K562 (cell line): Measurements from ENCODE around the gene ARHGAP25. TPM values are rescaled to one million over a fixed set of nuclear protein-coding genes. Genes with fewer than 3 reads are reported as not detected.

Experiments
- ATAC-seq: fragments of 200-7000 bp; cut with Tn5 transposase; 3 replicates; pipeline ENCODE4 v1.9.1; 2020; ENCODE audit warnings: moderate library complexity
- BruUV-seq: library from RNA; stranded (reverse); fragments of 400-500 nt; replicated peaks from 2 replicates; lab custom pipeline; 2021; lab: Mats Ljungman, UMichigan
- CTCF ChIA-PET: fragments of 300-600 bp; formaldehyde crosslinking; extraction: SDS; loops from one replicate; lab custom pipeline; 2021; ENCODE audit warnings: low intra/inter-chr PET ratio; lab: Yijun Ruan, JAX
- POLR2A ChIA-PET: fragments of 300-600, 350-650 bp; sonication (Branson Sonifier 250); formaldehyde crosslinking; extraction: SDS; loops from one replicate; lab custom pipeline; 2021; ENCODE audit warnings: antibody characterized with exemption, inconsistent platforms; lab: Yijun Ruan, JAX
- DNase-seq, 4 experiments: peaks; one replicate each; pipeline versions ENCODE4 v3.0.0 to v3.0.0-alpha.2; 2011 to 2018; ENCODE audit warnings: low spot score in 3 of 4, mixed read lengths in 3 of 4; ENCODE audit errors: extremely low read depth in 1 of 4
- FAIRE-seq: peaks from 2 replicates; lab custom pipeline; 2011; peaks lifted over from hg19 to GRCh38; lab: Jason Lieb, UNC
- H2AFZ ChIP-seq: 2 replicates; pipeline ENCODE4 v1.6.0; 2011; ENCODE audit warnings: low read depth, low read length, control low read depth, inconsistent platforms
- H3K27ac ChIP-seq: fragments of 200-600 bp; 3 replicates; pipeline ENCODE4 v1.8.0; 2011; ENCODE audit warnings: low read depth, mild to moderate bottlenecking, control low read depth, inconsistent platforms, low read length, moderate library complexity, mixed read lengths; ENCODE audit errors: extremely low read depth
- H3K27me3 ChIP-seq, 2 experiments: fragments of 300-600 bp in 1 of 2; 2 replicates in 1 of 2; 3 replicates in 1 of 2; pipeline versions ENCODE4 v1.6.0 to v1.8.0; 2011; ENCODE audit warnings: inconsistent platforms in 2 of 2, low read length in 2 of 2, mild to moderate bottlenecking in 1 of 2, mixed read lengths in 1 of 2, moderate library complexity in 1 of 2; ENCODE audit not compliant: control insufficient read depth in 2 of 2, insufficient read depth in 2 of 2
- H3K36me3 ChIP-seq: fragments of 300-600 bp; 3 replicates; pipeline ENCODE4 v1.8.0; 2011; ENCODE audit warnings: mild to moderate bottlenecking, low read length, inconsistent platforms; ENCODE audit not compliant: control insufficient read depth, insufficient read depth
- H3K4me1 ChIP-seq, 2 experiments: fragments of 200-600 bp in 1 of 2; replicated peaks in 1 of 2; 2 replicates in 1 of 2; 3 replicates in 1 of 2; pipeline versions ENCODE4 v1.5.1 to v1.8.0; 2011; ENCODE audit warnings: inconsistent platforms in 2 of 2, low read length in 2 of 2, mild to moderate bottlenecking in 1 of 2, mixed read lengths in 1 of 2, moderate library complexity in 1 of 2; ENCODE audit not compliant: control insufficient read depth in 2 of 2, insufficient read depth in 2 of 2
- H3K4me2 ChIP-seq: 2 replicates; pipeline ENCODE4 v1.6.1; 2011; ENCODE audit warnings: low read length, control low read depth, inconsistent platforms, mixed read lengths; ENCODE audit not compliant: insufficient read depth
- H3K4me3 ChIP-seq: fragments of 200-600 bp; sonication (generic), shearing (Covaris generic); 2 replicates; pipeline ENCODE4 v1.5.1; 2016; ENCODE audit warnings: control low read depth, inconsistent platforms
- H3K79me2 ChIP-seq: fragments of 200-600 bp; 3 replicates; pipeline ENCODE4 v1.8.0; 2011; ENCODE audit warnings: low read length, inconsistent platforms; ENCODE audit not compliant: control insufficient read depth, insufficient read depth
- H3K9ac ChIP-seq, 2 experiments: 2 replicates each; pipeline versions ENCODE4 v1.6.0 to v1.6.1; 2011; ENCODE audit warnings: low read depth in 2 of 2, low read length in 2 of 2, control low read depth in 1 of 2, inconsistent platforms in 1 of 2, mild to moderate bottlenecking in 1 of 2, mixed read lengths in 1 of 2; ENCODE audit not compliant: insufficient read depth in 1 of 2
- H3K9me1 ChIP-seq: one replicate; pipeline ENCODE4 v1.6.0; 2011; ENCODE audit warnings: inconsistent platforms, mild to moderate bottlenecking, low read length, moderate library complexity; ENCODE audit not compliant: control insufficient read depth, insufficient read depth
- H3K9me3 ChIP-seq: replicated peaks from 2 replicates; pipeline ENCODE4 v1.5.1; 2011; ENCODE audit warnings: low read depth, low read length, inconsistent platforms; ENCODE audit not compliant: control insufficient read depth, insufficient read depth
- H4K20me1 ChIP-seq: replicated peaks from 2 replicates; pipeline ENCODE4 v1.6.1; 2011; ENCODE audit warnings: low read length, inconsistent platforms, mixed read lengths; ENCODE audit not compliant: control insufficient read depth, insufficient read depth
- ARNT ChIP-seq, 2 experiments: fragments of 450-650 bp; IDR thresholded peaks; 2 replicates each; pipeline ENCODE4 v1.6.1; 2016; ENCODE audit warnings: mild to moderate bottlenecking in 1 of 2
- BHLHE40 ChIP-seq: IDR thresholded peaks from 2 replicates; pipeline ENCODE4 v1.6.1; 2011; ENCODE audit warnings: low read length, improper control_type of control experiment
- CTBP1 ChIP-seq: fragments of 450-650 bp; IDR thresholded peaks from 2 replicates; pipeline ENCODE4 v1.6.1; 2016; ENCODE audit warnings: borderline replicate concordance
- ELF4 ChIP-seq: fragments of 450-650 bp; formaldehyde crosslinking; IDR thresholded peaks from 2 replicates; pipeline ENCODE4 v1.4.0; 2022; ENCODE audit warnings: missing genetic modification characterization
- MAFG ChIP-seq: fragments of 450-650 bp; conservative IDR thresholded peaks from 2 replicates; pipeline ENCODE4 v1.6.1; 2016; ENCODE audit warnings: missing genetic modification characterization, missing compliant biosample characterization
- MIER1 ChIP-seq: fragments of 450-650 bp; IDR thresholded peaks from 2 replicates; pipeline ENCODE4 v1.6.1; 2016; ENCODE audit warnings: antibody characterized with exemption, mild to moderate bottlenecking, low read depth
- SMARCA4 ChIP-seq: fragments of 450-650 bp; IDR thresholded peaks from 2 replicates; pipeline ENCODE4 v1.6.1; 2016
- ZNF444 ChIP-seq: fragments of 250-450 bp; sonication (Bioruptor Pico); IDR thresholded peaks from 2 replicates; pipeline ENCODE4 v1.4.0; 2020; ENCODE audit warnings: mild to moderate bottlenecking, moderate library complexity
- WGBS: fragments of 100-300 bp; shearing (Covaris generic); methylation state at CpG from one replicate; pipeline ENCODE4 v1.1.6; 2016; ENCODE audit warnings: low coverage, mixed read lengths; ENCODE audit not compliant: insufficient coverage; ENCODE audit errors: missing lambda C conversion rate; 5-methylcytosine and 5-hydroxymethylcytosine counted together
- in situ Hi-C: fragments of 300-500 bp; cut with MboI; formaldehyde crosslinking; loops from 4 replicates; pipeline ENCODE4 v1.15.0; 2018; ENCODE audit warnings: inconsistent platforms, mixed read lengths
- intact Hi-C: fragments of 100-400 bp; cut with micrococcal nuclease; formaldehyde crosslinking; loops from 2 replicates; pipeline ENCODE4 v1.14.2; 2022
- polyA plus RNA-seq, 8 experiments: library from polyadenylated mRNA; depleted of rRNA in 4 of 8; stranded (reverse) in 5 of 8; unstranded in 3 of 8; fragments of >200 nt; fragmentation: Nextera tagmentation in 2 of 8; fragmentation: Illumina TruSeq in 1 of 8; extraction: Ambion mirVana in 2 of 8; extraction: Trizol in 1 of 8; gene quantifications; 2 replicates each; pipeline versions ENCODE4 v1.2.1 to v1.2.3, GENCODE V29; 2011 to 2014; ENCODE audit warnings: inconsistent platforms in 1 of 8, missing spikeins in 1 of 8
- total RNA-seq, 7 experiments: library from RNA; depleted of rRNA in 6 of 7; stranded (reverse); fragments of >200 nt in 6 of 7; fragmentation: Illumina TruSeq in 2 of 7; extraction: Trizol in 2 of 7; gene quantifications; 2 replicates each; pipeline versions ENCODE4 v1.2.1 to v1.2.3, GENCODE V29; 2011 to 2021; ENCODE audit warnings: low replicate concordance in 1 of 7
- TF ChIP-seq, protein P1 (sequence below): fragments of 250-450 bp; sonication (Bioruptor Pico); IDR thresholded peaks from 2 replicates; pipeline ENCODE4 v1.4.0; 2020
- TF ChIP-seq, protein P2 (sequence below): fragments of 200-800 bp; sonication (Bioruptor generic); IDR thresholded peaks from 2 replicates; pipeline ENCODE4 v1.6.1; 2016; ENCODE audit warnings: missing genetic modification characterization, missing compliant biosample characterization

Gene ARHGAP25
- total and polyA plus RNA-seq, 9 of the 15 experiments (the other 6 are each of a cell fraction or from before 2014, with no cell fraction given) = 4.9 to 14.8 (median 10.7) TPM

DNA sequence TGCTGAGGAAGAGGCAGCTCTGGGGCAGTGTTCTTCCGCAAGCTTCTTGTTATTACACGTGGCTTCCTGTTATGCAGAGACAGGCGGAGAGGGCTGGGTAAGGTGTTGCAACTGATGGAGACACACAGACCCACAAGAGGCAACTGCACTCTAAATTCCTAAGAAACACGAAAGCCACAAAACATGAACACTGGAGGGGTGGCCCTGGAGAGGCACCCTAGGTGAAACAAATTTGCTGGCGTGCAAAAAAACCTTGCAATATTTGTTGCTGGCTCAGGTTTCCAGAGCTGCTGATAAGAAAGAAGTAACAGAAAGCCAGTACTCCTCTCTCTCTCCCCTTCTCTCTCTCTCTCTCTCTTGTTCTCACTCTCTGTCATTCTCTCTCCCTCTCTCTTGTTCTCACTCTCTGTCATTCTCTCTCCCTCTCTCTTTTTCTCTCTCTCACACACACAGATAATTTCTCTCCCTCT lies 31.8 kb downstream of the ARHGAP25 start:
- Histone ChIP-seq H3K4me1 (peaks cover 8 to 81% of the 10 kb centered on the region in 2 experiments), H4K20me1 (no peaks in the 10 kb centered on the region), H3K9me1 (no peaks in the 10 kb centered on the region), H3K9ac (peak overlapping the region in 1 of 2 experiments; percentile 6; a peak in 2 of 4 replicates), H3K27ac (peak overlapping the region; percentile 36; the same call in 1 of the 3 replicates), H3K36me3 (no peaks in the 10 kb centered on the region), H2AFZ (peak overlapping the region; percentile 90), H3K27me3 (no peaks in the 10 kb centered on the region), H3K4me2 (peak overlapping the region; percentile 44; the same call in 1 of the 2 replicates), H3K9me3 (no peaks in the 10 kb centered on the region), H3K79me2 (no peaks in the 10 kb centered on the region), H3K4me3 (no peak overlapping the region)
- no TSS peak for BruUV-seq
- peak; percentile 70 for ATAC-seq
- FAIRE-seq = no peak
- CTCF ChIA-PET = interaction anchor here (0.8 kb wide), 1 partner anchor 159 kb away, joined by 4 read pairs; no protein-coding TSS in a partner anchor
- peak in 1 of 4 experiments; percentile 46 for DNase-seq
- in situ Hi-C loops = no loop called here
- 15% methylated on average over 5 of the region's 5 CpGs for WGBS
- POLR2A ChIA-PET = interaction anchor here (0.5 to 1.9 kb wide), 9 partner anchors 9 to 915 kb away, joined by 3 to 5 read pairs (median 3); no protein-coding TSS in a partner anchor
- intact Hi-C loops = loop anchor here (5.0 kb wide), 1 partner anchor 71 kb away; no protein-coding TSS in a partner anchor
- peak; percentile 83 for TF ChIP-seq MAFG (tag)
- peak; percentile 60; the same call in 1 of the 2 replicates for TF ChIP-seq SMARCA4
- TF ChIP-seq, protein P1, sequence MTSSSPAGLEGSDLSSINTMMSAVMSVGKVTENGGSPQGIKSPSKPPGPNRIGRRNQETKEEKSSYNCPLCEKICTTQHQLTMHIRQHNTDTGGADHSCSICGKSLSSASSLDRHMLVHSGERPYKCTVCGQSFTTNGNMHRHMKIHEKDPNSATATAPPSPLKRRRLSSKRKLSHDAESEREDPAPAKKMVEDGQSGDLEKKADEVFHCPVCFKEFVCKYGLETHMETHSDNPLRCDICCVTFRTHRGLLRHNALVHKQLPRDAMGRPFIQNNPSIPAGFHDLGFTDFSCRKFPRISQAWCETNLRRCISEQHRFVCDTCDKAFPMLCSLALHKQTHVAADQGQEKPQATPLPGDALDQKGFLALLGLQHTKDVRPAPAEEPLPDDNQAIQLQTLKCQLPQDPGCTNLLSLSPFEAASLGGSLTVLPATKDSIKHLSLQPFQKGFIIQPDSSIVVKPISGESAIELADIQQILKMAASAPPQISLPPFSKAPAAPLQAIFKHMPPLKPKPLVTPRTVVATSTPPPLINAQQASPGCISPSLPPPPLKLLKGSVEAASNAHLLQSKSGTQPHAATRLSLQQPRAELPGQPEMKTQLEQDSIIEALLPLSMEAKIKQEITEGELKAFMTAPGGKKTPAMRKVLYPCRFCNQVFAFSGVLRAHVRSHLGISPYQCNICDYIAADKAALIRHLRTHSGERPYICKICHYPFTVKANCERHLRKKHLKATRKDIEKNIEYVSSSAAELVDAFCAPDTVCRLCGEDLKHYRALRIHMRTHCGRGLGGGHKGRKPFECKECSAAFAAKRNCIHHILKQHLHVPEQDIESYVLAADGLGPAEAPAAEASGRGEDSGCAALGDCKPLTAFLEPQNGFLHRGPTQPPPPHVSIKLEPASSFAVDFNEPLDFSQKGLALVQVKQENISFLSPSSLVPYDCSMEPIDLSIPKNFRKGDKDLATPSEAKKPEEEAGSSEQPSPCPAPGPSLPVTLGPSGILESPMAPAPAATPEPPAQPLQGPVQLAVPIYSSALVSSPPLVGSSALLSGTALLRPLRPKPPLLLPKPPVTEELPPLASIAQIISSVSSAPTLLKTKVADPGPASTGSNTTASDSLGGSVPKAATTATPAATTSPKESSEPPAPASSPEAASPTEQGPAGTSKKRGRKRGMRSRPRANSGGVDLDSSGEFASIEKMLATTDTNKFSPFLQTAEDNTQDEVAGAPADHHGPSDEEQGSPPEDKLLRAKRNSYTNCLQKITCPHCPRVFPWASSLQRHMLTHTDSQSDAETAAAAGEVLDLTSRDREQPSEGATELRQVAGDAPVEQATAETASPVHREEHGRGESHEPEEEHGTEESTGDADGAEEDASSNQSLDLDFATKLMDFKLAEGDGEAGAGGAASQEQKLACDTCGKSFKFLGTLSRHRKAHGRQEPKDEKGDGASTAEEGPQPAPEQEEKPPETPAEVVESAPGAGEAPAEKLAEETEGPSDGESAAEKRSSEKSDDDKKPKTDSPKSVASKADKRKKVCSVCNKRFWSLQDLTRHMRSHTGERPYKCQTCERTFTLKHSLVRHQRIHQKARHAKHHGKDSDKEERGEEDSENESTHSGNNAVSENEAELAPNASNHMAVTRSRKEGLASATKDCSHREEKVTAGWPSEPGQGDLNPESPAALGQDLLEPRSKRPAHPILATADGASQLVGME (CRISPR knock-in tag) = 0 out of 2 replicates have a peak, but pooled peaks have one; percentile 14
- TF ChIP-seq, protein P2, sequence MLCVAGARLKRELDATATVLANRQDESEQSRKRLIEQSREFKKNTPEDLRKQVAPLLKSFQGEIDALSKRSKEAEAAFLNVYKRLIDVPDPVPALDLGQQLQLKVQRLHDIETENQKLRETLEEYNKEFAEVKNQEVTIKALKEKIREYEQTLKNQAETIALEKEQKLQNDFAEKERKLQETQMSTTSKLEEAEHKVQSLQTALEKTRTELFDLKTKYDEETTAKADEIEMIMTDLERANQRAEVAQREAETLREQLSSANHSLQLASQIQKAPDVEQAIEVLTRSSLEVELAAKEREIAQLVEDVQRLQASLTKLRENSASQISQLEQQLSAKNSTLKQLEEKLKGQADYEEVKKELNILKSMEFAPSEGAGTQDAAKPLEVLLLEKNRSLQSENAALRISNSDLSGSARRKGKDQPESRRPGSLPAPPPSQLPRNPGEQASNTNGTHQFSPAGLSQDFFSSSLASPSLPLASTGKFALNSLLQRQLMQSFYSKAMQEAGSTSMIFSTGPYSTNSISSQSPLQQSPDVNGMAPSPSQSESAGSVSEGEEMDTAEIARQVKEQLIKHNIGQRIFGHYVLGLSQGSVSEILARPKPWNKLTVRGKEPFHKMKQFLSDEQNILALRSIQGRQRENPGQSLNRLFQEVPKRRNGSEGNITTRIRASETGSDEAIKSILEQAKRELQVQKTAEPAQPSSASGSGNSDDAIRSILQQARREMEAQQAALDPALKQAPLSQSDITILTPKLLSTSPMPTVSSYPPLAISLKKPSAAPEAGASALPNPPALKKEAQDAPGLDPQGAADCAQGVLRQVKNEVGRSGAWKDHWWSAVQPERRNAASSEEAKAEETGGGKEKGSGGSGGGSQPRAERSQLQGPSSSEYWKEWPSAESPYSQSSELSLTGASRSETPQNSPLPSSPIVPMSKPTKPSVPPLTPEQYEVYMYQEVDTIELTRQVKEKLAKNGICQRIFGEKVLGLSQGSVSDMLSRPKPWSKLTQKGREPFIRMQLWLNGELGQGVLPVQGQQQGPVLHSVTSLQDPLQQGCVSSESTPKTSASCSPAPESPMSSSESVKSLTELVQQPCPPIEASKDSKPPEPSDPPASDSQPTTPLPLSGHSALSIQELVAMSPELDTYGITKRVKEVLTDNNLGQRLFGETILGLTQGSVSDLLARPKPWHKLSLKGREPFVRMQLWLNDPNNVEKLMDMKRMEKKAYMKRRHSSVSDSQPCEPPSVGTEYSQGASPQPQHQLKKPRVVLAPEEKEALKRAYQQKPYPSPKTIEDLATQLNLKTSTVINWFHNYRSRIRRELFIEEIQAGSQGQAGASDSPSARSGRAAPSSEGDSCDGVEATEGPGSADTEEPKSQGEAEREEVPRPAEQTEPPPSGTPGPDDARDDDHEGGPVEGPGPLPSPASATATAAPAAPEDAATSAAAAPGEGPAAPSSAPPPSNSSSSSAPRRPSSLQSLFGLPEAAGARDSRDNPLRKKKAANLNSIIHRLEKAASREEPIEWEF (CRISPR knock-in tag) = 0 out of 2 replicates have a peak, but pooled peaks have one; percentile 10
- no peak for TF ChIP-seq BHLHE40
- TF ChIP-seq ARNT (IDR thresholded peaks at IDR 0.05) = no peak
- TF ChIP-seq ZNF444 = no peak
- TF ChIP-seq MIER1 = no peak
- peak; percentile 89 for TF ChIP-seq ELF4 (CRISPR knock-in tag)
- peak; percentile 12; the same call in 1 of the 2 replicates for TF ChIP-seq CTBP1
